Lower leg skin (tissue), 3 donors: ENCODE data around the gene MYO18A.

Experiments
- POLR2A ChIP-seq, 2 donors: fragments of 450-650 bp; IDR thresholded peaks; one replicate each; pipeline ENCODE4 v1.6.1; 2016 to 2017; ENCODE audit warnings: antibody characterized with exemption in 2 of 2, mild to moderate bottlenecking in 1 of 2, moderate library complexity in 1 of 2
- TF ChIP-seq, protein P1 (sequence below), 3 donors: fragments of 450-650 bp; IDR thresholded peaks; one replicate each; pipeline ENCODE4 v1.5.1; 2016; ENCODE audit warnings: antibody characterized with exemption in 3 of 3, mild to moderate bottlenecking in 3 of 3, moderate library complexity in 2 of 3

DNA sequence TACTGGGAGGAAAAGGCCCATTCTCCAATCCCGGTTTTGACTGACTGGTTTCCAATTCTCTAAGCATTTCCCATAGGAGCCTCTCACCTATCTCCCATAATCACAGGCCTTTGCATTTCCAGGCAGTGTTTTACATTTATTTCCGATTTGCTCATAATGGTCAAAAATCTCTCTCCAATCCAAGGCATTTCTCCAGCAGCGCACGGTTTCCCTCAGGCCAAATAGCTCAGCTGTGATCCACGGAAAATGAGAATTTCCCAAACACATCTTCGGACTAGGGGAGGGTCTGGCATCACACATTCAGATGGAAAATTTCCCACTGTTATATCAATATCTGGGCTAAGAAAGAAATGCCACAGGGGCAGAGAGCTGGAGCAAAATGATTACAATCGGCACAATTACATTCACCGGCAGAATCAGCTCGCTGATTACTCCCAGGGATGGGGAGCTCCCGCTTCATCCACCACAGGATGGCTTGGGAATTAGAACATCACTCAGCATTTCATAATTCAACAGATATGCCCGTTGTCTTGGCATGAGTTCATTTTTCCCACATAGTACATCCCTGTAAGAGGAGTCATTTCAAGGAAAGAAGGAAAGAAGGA lies 130.6 kb downstream of the MYO18A start:
- TF ChIP-seq, protein P1, sequence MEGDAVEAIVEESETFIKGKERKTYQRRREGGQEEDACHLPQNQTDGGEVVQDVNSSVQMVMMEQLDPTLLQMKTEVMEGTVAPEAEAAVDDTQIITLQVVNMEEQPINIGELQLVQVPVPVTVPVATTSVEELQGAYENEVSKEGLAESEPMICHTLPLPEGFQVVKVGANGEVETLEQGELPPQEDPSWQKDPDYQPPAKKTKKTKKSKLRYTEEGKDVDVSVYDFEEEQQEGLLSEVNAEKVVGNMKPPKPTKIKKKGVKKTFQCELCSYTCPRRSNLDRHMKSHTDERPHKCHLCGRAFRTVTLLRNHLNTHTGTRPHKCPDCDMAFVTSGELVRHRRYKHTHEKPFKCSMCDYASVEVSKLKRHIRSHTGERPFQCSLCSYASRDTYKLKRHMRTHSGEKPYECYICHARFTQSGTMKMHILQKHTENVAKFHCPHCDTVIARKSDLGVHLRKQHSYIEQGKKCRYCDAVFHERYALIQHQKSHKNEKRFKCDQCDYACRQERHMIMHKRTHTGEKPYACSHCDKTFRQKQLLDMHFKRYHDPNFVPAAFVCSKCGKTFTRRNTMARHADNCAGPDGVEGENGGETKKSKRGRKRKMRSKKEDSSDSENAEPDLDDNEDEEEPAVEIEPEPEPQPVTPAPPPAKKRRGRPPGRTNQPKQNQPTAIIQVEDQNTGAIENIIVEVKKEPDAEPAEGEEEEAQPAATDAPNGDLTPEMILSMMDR (IDR thresholded peaks at IDR 0.05) = no peak
- no peak for TF ChIP-seq POLR2A (IDR thresholded peaks at IDR 0.05)
